Esophagus muscularis mucosa (tissue), 3 donors: Measurements from ENCODE around the gene VMO1.

Source experiments
- CTCF ChIP-seq, 3 experiments: fragments of 200-600 bp in 2 of 3; fragments of 450-650 bp in 1 of 3; sonication (generic) in 2 of 3; IDR thresholded peaks; one replicate each; pipeline ENCODE4 v1.5.1; 2017 to 2019; ENCODE audit warnings: antibody characterized with exemption in 3 of 3, mild to moderate bottlenecking in 2 of 3, moderate library complexity in 1 of 3
- EP300 ChIP-seq: sonication (generic); formaldehyde crosslinking; IDR thresholded peaks from one replicate; pipeline ENCODE4 v1.6.1; 2017; ENCODE audit warnings: antibody characterized with exemption

GRCh38 chr17:4800462-4801196 lies 14.5 kb upstream of the VMO1 start:
- no peak for TF ChIP-seq CTCF (IDR thresholded peaks at IDR 0.05)
- no peak for TF ChIP-seq EP300
